ENCODE data around the gene C6orf118.

- TF ChIP-seq CTCF (IDR thresholded peaks at IDR 0.05) (no peak), POLR2A (IDR thresholded peaks at IDR 0.05) (no peak)
Measured at GRCh38 chr6:165321555-165322145, 12.2 kb upstream of the C6orf118 start.

Measured in uterus (tissue), 2 donors.